ENCODE results near the gene ADARB2. TPM values are rescaled to one million over a fixed set of nuclear protein-coding genes. Genes with fewer than 3 reads are reported as not detected.
A peak's percentile ranks its signal among the peaks of the same experiment; 100 is the strongest.

ADARB2 gene
- total and polyA plus RNA-seq, 11 donors: 0.07 to 1.2 (median 0.28) TPM; not detected in 4

- ATAC-seq: peak in 1 of 4 donors; percentile 41
- Histone ChIP-seq H3K4me3 (no peak overlapping the region), H3K4me1 (no peaks in the 10 kb centered on the region), H3K9me3 (no peaks in the 10 kb centered on the region), H3K27ac (no peak overlapping the region), H3K36me3 (no peaks in the 10 kb centered on the region), H3K27me3 (peaks cover 0 to 6% (median 0%) of the 10 kb centered on the region in 9 donors)
- TF ChIP-seq CTCF (IDR thresholded peaks at IDR 0.05): no peak
- TF ChIP-seq POLR2A (IDR thresholded peaks at IDR 0.05): no peak
- DNase-seq: no peak
- intact Hi-C loops (cut with DNase I): no loop called here
- WGBS, 4 donors: 74 to 82% (median 79%) methylated on average over 5 of the region's 5 CpGs
Observed at GRCh38 chr10:1348773-1349050, 388.6 kb downstream of the ADARB2 start.

GRCh38 chr10:1347962-1348772 is 389.2 kb downstream of the ADARB2 start:
- Histone ChIP-seq H3K27me3 (peaks cover 0 to 6% (median 0%) of the 10 kb centered on the region in 9 donors), H3K27ac (no peak overlapping the region), H3K36me3 (no peaks in the 10 kb centered on the region), H3K4me1 (no peaks in the 10 kb centered on the region), H3K4me3 (no peak overlapping the region), H3K9me3 (no peaks in the 10 kb centered on the region)
- DNase-seq: no peak
- no peak for TF ChIP-seq POLR2A (IDR thresholded peaks at IDR 0.05)
- TF ChIP-seq CTCF (IDR thresholded peaks at IDR 0.05): no peak
- ATAC-seq: peak in 1 of 4 donors; percentile 42
- WGBS, 4 donors: 47 to 57% (median 54%) methylated on average over 8 to 17 of the region's 17 CpGs
- intact Hi-C loops (cut with DNase I): no loop called here

GRCh38 chr10:1347525-1347924 is 389.8 kb downstream of the ADARB2 start:
- no peak overlapping the region for H3K4me3 ChIP-seq
- peaks cover 0 to 6% (median 0%) of the 10 kb centered on the region in 9 donors for H3K27me3 ChIP-seq
- H3K4me1 ChIP-seq: no peaks in the 10 kb centered on the region
- 91 to 96% (median 93%) methylated on average over 14 to 15 of the region's 15 CpGs for WGBS, 4 donors
- no peak for TF ChIP-seq POLR2A (IDR thresholded peaks at IDR 0.05)
- TF ChIP-seq CTCF (IDR thresholded peaks at IDR 0.05): no peak
- intact Hi-C loops (cut with DNase I): no loop called here
- no peak overlapping the region for H3K27ac ChIP-seq
- ATAC-seq: no peak
- H3K36me3 ChIP-seq: no peaks in the 10 kb centered on the region
- DNase-seq: no peak
- H3K9me3 ChIP-seq: no peaks in the 10 kb centered on the region

- no peaks in the 10 kb centered on the region for H3K9me3 ChIP-seq
- H3K27me3 ChIP-seq: peaks cover 0 to 6% (median 0%) of the 10 kb centered on the region in 9 donors
- WGBS, 4 donors: 87 to 91% (median 90%) methylated on average over 8 of the region's 8 CpGs
- no peak for TF ChIP-seq CTCF (IDR thresholded peaks at IDR 0.05)
- TF ChIP-seq POLR2A (IDR thresholded peaks at IDR 0.05): no peak
- intact Hi-C loops (cut with DNase I): no loop called here
- H3K27ac ChIP-seq: no peak overlapping the region
- no peak overlapping the region for H3K4me3 ChIP-seq
- no peak for DNase-seq
- no peak for ATAC-seq
- no peaks in the 10 kb centered on the region for H3K4me1 ChIP-seq
- no peaks in the 10 kb centered on the region for H3K36me3 ChIP-seq
Observed at GRCh38 chr10:1346201-1346600, 391.1 kb downstream of the ADARB2 start.
